Measurements from ENCODE around the gene LLCFC1. TPM values are rescaled to one million over a fixed set of nuclear protein-coding genes. Genes with fewer than 3 reads are reported as not detected.

The LLCFC1 gene
- total RNA-seq, 4 donors from 2014 or later = not detected

DNA sequence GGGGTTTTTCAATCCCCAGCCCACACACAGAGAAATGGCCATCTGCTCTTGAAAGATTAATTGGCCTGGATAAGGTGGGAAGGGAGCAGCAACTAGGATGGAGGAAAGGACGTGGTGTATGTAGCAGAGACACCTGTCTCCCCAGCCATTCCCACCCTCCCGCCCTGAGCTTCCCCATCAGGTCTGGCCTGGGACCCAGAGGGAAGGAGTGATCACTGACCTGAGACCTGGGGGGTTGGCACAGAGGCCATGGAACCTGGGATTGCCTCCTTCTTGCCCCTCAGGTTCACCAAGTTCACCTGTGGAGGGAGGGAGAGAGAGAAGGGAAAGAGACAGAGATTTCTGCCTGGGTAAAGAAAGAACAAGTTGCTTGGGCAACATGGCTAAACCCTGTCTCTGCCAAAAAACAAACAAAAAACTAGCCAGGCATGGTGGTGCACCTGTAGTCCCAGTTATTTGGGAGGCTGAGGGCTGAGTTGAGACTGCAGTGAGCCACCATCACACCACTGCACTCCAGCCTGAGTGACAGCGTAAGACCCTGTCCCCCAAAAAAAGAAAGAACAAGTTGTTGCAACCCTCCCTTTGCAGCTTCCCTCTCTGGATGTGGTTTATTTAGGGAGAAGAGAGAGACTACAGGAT lies 42.4 kb upstream of the LLCFC1 start:
- Histone ChIP-seq H3K27ac (no peak overlapping the region), H3K9me3 (no peaks in the 10 kb centered on the region), H3K36me3 (no peaks in the 10 kb centered on the region), H3K27me3 (peaks cover 23% of the 10 kb centered on the region), H3K4me1 (no peaks in the 10 kb centered on the region), H3K4me3 (no peak overlapping the region)
- WGBS, 2 donors (ENCODE audit: low coverage in 1 of 2) = 40 to 54% methylated on average over 1 to 2 of the region's 3 CpGs
- TF ChIP-seq POLR2A (IDR thresholded peaks at IDR 0.05) (no peak), POLR2AphosphoS5 (IDR thresholded peaks at IDR 0.05) (no peak), EP300 (IDR thresholded peaks at IDR 0.05) (no peak)
- TF ChIP-seq, protein P1, sequence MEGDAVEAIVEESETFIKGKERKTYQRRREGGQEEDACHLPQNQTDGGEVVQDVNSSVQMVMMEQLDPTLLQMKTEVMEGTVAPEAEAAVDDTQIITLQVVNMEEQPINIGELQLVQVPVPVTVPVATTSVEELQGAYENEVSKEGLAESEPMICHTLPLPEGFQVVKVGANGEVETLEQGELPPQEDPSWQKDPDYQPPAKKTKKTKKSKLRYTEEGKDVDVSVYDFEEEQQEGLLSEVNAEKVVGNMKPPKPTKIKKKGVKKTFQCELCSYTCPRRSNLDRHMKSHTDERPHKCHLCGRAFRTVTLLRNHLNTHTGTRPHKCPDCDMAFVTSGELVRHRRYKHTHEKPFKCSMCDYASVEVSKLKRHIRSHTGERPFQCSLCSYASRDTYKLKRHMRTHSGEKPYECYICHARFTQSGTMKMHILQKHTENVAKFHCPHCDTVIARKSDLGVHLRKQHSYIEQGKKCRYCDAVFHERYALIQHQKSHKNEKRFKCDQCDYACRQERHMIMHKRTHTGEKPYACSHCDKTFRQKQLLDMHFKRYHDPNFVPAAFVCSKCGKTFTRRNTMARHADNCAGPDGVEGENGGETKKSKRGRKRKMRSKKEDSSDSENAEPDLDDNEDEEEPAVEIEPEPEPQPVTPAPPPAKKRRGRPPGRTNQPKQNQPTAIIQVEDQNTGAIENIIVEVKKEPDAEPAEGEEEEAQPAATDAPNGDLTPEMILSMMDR (IDR thresholded peaks at IDR 0.05) = no peak
- no peak for ATAC-seq

DNA sequence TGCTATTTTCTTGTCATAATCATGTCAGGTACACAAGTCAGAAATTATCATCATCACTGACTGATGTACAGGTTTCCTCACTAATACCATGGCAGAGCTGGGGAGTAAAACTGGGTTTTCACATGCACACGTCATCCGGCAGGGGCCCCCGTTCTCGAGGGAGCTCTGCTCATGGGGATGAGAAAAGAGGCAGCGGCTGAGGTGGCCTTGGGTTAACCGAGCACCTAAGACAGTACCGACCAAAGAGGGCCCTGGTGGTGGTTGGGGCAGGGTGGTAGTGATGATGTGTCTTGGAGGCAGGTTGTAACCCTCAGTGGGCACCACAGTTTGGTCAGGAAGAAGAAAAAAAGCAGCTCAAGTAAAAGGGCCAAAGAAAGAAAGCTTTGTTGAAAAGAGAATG lies 41.6 kb upstream of the LLCFC1 start:
- ATAC-seq = no peak
- Histone ChIP-seq H3K27me3 (peaks cover 19% of the 10 kb centered on the region), H3K9me3 (no peaks in the 10 kb centered on the region), H3K4me1 (no peaks in the 10 kb centered on the region), H3K27ac (no peak overlapping the region), H3K4me3 (no peak overlapping the region), H3K36me3 (no peaks in the 10 kb centered on the region)
- TF ChIP-seq POLR2A (IDR thresholded peaks at IDR 0.05) = no peak
- TF ChIP-seq, protein P1 (IDR thresholded peaks at IDR 0.05) = no peak
- no peak for TF ChIP-seq EP300 (IDR thresholded peaks at IDR 0.05)
- no peak for TF ChIP-seq POLR2AphosphoS5 (IDR thresholded peaks at IDR 0.05)
- WGBS, 2 donors (ENCODE audit: low coverage in 1 of 2) = 100% methylated on average over 2 of the region's 7 CpGs; no CpG with 5 or more reads in 1 of the 2 donors

DNA sequence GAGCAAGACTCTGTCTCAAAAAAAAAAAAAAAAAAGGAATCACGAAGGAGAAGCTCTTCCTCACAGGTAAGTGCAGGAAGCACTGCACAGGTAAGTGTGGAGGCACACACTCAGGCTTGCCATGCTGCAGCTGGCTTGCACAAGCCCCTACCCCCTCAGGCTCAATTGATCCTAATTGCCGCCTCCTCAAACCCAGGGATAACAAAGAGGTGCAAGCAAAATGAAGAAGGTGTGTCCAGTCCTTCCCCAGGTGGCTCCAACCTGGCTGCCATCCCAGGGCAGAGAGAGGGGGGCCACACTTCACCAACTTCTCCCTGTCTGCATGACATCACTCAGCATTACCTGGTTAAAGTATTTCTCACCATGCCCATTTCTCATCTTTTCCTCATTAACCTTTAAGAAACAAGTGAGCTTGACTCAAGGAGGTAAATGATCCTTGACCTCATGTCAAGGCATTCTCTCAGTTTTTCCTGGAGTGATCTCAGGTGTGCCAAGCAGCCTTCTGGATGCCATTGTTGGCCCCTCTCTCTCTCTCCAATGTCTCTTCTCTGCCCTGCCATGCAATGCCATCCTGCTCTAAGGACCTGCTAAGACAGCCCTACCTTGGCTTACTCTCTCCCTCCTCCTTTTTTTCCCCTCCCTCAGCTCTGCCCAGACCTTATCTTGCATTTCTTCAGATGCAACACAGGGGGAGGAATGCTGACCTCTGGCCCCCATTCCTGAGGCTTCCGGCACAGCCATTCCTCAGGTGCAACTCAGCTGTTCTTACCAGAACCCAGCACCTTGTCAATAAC lies 40.7 kb upstream of the LLCFC1 start:
- peaks cover 14% of the 10 kb centered on the region for H3K27me3 ChIP-seq
- H3K27ac ChIP-seq = no peak overlapping the region
- no peaks in the 10 kb centered on the region for H3K9me3 ChIP-seq
- TF ChIP-seq POLR2A (IDR thresholded peaks at IDR 0.05) = no peak
- TF ChIP-seq, protein P1 (IDR thresholded peaks at IDR 0.05) = no peak
- WGBS, 2 donors (ENCODE audit: low coverage in 1 of 2) = 64 to 78% methylated on average over 2 to 3 of the region's 3 CpGs
- no peak for ATAC-seq
- no peaks in the 10 kb centered on the region for H3K36me3 ChIP-seq
- H3K4me3 ChIP-seq = no peak overlapping the region
- no peaks in the 10 kb centered on the region for H3K4me1 ChIP-seq

DNA sequence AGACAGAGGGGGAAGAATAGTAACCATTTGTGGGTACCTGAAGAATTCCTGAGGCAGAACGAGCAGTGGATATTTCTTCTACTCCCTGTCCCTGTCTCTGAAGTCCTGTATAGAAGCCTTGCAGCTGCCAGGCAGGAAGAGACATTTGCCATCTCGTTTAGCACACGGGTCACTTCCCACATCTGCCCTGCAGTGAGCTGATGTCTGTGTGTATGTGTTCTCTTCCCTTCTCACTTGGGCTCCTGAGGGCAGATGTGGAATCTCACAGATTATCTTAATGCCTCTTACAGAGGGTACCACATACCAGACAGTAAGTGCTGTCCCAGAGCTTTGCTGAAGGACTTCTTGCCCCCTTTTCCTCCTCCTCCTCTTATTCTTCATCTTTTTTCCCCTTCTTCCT lies 39.6 kb upstream of the LLCFC1 start:
- H3K27me3 ChIP-seq = peaks cover 14% of the 10 kb centered on the region
- H3K36me3 ChIP-seq = no peaks in the 10 kb centered on the region
- no peak for TF ChIP-seq POLR2A (IDR thresholded peaks at IDR 0.05)
- TF ChIP-seq, protein P1 (IDR thresholded peaks at IDR 0.05) = no peak
- H3K27ac ChIP-seq = no peak overlapping the region
- H3K4me1 ChIP-seq = no peaks in the 10 kb centered on the region
- H3K9me3 ChIP-seq = peaks cover 0 to 4% (median 0%) of the 10 kb centered on the region in 3 donors
- no peak overlapping the region for H3K4me3 ChIP-seq
- 11 to 27% methylated on average over 3 of the region's 3 CpGs for WGBS, 2 donors (ENCODE audit: low coverage in 1 of 2)
- ATAC-seq = no peak
